Activated T-helper 17 cell treated with anti-CD3 and anti-CD28 coated beads, Interleukin-2, amount 50 U/mL, for 72 hours (primary cell): Measurements from ENCODE around the gene NEURL2. TPM values are rescaled to one million over a fixed set of nuclear protein-coding genes. Genes with fewer than 3 reads are reported as not detected.

ENCODE experiments used
- ATAC-seq: fragments of 150-1000 bp; cut with Tn5 transposase; replicated peaks from 2 replicates; pipeline ENCODE4 v1.10.0; 2021; ENCODE audit warnings: mild to moderate bottlenecking, moderate library complexity
- H3K27ac Mint-ChIP-seq: one replicate; pipeline ENCODE4 v1.8.0; 2022; ENCODE audit warnings: mixed read lengths
- H3K27me3 Mint-ChIP-seq: one replicate; pipeline ENCODE4 v1.8.0; 2022; ENCODE audit warnings: mixed read lengths
- H3K36me3 Mint-ChIP-seq: one replicate; pipeline ENCODE4 v1.8.0; 2022; ENCODE audit warnings: low read depth, mild to moderate bottlenecking, mixed read lengths
- H3K4me1 Mint-ChIP-seq: one replicate; pipeline ENCODE4 v1.8.0; 2022; ENCODE audit warnings: mixed read lengths
- H3K4me3 Mint-ChIP-seq: one replicate; pipeline ENCODE4 v1.8.0; 2022; ENCODE audit warnings: mild to moderate bottlenecking, mixed read lengths
- H3K9me3 Mint-ChIP-seq: one replicate; pipeline ENCODE4 v1.8.0; 2022; ENCODE audit warnings: mixed read lengths
- total RNA-seq, 2 donors: library from RNA; stranded (reverse); gene quantifications; one replicate each; pipeline ENCODE4 v1.2.3, GENCODE V29; 2022

The NEURL2 gene
- total RNA-seq, 2 donors from 2014 or later = 1.7 to 2.1 TPM

DNA sequence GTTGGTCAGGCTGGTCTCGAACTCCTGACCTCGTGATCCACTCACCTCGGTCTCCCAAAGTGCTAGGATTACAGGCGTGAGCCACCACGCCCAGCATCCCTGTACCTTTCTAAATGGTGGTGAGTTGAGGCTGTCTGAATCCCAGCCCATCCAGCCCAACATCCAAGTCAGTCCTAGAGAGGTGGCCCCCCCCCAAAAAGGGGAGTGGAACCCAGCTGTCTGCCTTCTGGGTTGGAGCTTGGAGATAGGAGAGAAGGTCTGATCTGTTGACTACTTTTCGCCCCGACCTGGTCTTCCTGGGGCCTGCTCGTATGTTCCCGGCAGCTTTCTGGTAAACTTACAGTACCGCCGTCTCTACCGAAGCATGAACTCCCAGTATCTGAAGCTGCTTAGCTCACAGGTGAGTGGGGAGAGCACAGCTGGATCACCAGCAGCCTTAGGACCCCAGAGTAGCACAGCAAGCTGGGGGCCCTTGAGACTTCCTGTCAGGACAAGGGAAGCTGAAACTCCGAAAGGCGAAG lies 5.7 kb upstream of the NEURL2 start:
- Mint-ChIP-seq H3K9me3 (no peaks in the 10 kb centered on the region), H3K36me3 (peaks cover 63% of the 10 kb centered on the region), H3K27me3 (no peaks in the 10 kb centered on the region), H3K4me1 (peaks cover 15% of the 10 kb centered on the region), H3K4me3 (no peak overlapping the region), H3K27ac (no peak overlapping the region)
- no peak for ATAC-seq

DNA sequence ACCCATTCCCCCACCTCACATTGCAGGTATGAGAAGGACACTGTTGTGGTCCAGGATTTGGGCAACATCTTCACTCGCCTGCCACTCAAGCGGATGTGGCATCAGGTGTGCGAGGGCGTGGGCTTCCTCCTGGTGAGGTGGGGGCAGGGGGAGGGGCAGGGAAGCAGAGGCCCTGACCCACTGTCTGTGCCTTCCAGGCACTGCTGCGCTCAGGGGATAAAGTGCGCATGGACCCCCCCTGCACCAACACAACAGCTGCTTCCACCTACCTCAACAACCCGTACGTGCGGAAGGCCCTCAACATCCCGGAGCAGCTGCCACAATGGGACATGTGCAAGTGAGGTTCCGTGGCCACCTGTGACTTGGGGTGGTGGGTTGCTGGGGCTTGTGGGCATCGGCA lies 3.8 kb upstream of the NEURL2 start:
- Mint-ChIP-seq H3K36me3 (peaks cover 70% of the 10 kb centered on the region), H3K9me3 (no peaks in the 10 kb centered on the region), H3K4me1 (peaks cover 15% of the 10 kb centered on the region), H3K27me3 (no peaks in the 10 kb centered on the region), H3K4me3 (peak overlapping the region; percentile 95), H3K27ac (no peak overlapping the region)
- ATAC-seq = no peak

DNA sequence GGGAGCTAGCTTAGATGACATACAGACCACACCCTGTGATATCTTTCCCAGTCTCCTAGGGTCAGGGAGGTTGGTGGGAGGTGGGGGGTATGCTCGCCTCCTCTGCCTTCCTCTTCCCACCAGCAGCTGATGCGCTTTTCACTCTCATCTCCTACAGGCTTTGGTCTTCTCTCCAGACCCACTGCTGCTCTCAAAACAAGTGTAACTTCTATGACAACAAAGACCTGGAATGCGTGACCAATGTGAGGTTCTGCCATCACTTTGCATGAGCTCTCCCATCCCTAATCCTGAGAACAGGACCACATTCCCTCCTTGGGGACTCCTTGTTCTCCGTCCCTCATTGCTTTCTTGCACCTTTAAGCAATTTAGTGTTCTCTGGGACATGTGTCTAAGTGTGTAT lies 2.8 kb upstream of the NEURL2 start:
- H3K27me3 Mint-ChIP-seq = no peaks in the 10 kb centered on the region
- H3K36me3 Mint-ChIP-seq = peaks cover 70% of the 10 kb centered on the region
- H3K9me3 Mint-ChIP-seq = no peaks in the 10 kb centered on the region
- peaks cover 15% of the 10 kb centered on the region for H3K4me1 Mint-ChIP-seq
- ATAC-seq = no peak
- peak overlapping the region; percentile 95 for H3K4me3 Mint-ChIP-seq
- H3K27ac Mint-ChIP-seq = peak overlapping the region; percentile 31

DNA sequence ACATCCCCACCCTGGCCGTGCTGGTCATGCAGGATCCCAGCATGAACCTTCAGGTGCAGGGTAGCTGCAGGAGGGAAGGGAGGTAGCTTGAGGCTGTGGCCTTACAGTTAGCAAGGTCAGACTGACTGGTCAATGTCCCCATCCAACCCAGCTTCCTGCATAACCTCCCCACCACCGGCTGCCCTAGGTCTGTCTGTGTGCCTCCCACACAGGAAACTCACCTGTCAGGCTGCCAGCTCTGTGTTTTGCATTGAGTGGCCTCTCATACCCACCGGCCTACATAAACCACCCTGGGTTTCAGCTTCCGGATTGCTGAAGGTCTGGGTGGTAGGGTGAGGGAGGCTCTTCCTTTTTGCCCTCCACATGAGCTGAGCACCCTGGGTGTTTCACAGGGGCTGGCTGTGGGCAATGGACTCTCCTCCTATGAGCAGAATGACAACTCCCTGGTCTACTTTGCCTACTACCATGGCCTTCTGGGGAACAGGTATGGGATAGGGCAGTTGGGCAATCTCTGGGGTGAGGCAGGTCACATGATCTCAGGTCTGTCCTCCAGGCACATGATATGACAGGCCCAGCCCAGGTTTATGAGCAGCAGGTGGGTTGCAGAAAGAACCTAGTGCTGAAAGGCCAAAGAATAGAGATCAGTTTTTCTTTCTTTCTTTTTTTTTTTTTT lies 2.0 kb upstream of the NEURL2 start:
- Mint-ChIP-seq H3K27ac (peak overlapping the region; percentile 90), H3K9me3 (no peaks in the 10 kb centered on the region), H3K27me3 (no peaks in the 10 kb centered on the region), H3K4me1 (peaks cover 15% of the 10 kb centered on the region), H3K4me3 (peak overlapping the region; percentile 95), H3K36me3 (peaks cover 63% of the 10 kb centered on the region)
- ATAC-seq = peak; percentile 72

DNA sequence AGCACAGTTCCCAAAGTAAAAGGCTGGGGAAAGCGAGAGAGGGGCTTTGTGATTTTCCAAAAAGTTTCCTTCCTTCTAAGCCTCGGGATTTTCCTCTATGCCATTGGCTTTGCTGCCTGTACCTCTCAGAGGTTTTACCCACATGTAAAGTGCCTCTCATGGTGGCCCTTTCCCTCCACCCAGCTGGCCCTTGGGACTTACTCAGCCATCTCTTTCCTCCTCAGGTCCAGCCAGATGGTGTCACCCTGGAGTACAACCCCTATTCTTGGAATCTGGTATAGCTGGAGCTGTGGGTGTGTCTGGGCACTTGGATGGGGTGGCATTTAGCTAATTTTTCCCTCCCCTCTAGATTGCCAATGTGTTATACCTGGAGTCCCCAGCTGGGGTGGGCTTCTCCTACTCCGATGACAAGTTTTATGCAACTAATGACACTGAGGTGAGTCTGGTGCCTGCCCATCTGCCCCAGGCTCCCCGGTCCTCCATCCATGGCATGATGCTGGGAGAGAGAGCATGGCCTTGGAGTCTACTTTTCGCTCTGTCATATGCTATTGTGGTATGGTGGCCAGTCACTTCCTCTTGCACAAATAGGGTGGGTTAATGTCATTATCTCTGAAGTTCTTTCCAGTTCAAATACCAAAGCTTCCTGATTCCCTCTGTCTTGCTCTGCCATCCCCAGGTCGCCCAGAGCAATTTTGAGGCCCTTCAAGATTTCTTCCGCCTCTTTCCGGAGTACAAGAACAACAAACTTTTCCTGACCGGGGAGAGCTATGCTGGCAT lies 1.2 kb upstream of the NEURL2 start:
- no peaks in the 10 kb centered on the region for H3K27me3 Mint-ChIP-seq
- no peak for ATAC-seq
- peaks cover 55% of the 10 kb centered on the region for H3K36me3 Mint-ChIP-seq
- no peaks in the 10 kb centered on the region for H3K9me3 Mint-ChIP-seq
- H3K4me3 Mint-ChIP-seq = peak overlapping the region; percentile 95
- H3K4me1 Mint-ChIP-seq = peaks cover 15% of the 10 kb centered on the region
- peak overlapping the region; percentile 90 for H3K27ac Mint-ChIP-seq

DNA sequence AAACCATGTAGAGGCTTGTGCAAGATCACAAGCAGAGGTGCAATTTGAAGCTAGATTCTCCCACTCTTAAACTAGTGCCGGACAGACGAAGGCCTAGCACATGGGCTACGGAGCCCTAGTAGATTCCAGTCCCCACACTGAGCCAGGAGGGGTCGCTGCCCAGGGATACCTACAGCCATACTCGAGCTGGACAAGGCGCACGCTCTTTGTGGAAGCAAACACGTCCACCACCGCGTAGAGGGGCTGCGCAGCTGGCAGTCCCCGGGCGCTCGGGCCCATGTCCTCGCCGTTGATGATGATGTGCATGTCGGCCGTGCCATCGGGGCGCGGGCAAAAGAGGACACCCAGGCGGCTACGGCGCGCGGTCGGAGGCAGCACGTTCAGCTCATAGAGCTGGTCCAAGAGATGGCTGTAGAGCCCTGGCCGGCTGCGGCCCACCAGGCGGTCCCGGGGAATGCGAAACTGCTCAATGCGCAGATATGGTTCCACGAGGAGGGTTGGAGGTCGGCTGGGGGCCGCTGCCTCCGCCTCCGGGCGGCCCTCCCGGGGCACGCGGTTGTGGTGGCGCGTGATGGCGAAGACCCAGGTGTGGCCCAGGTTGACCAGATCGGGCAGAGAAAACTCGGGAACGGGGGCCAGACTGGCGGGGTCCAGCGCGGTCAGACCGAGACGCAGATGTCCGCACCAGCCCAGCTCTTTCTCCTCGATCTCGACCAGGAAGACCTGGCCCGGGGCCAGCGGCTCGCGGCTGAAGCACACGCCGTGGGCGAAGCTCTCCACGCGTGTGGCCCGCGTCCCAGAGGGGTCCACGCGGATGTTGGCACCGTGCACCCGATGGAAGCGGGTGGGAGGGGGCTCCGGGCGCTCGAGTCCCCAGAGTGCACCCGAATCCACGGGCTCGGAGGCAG lies 677 bp downstream of the NEURL2 start:
- Mint-ChIP-seq H3K27me3 (no peaks in the 10 kb centered on the region), H3K9me3 (no peaks in the 10 kb centered on the region), H3K4me3 (peak overlapping the region; percentile 95), H3K27ac (peak overlapping the region; percentile 90), H3K36me3 (peaks cover 36% of the 10 kb centered on the region), H3K4me1 (peaks cover 15% of the 10 kb centered on the region)
- peak; percentile 5 for ATAC-seq

DNA sequence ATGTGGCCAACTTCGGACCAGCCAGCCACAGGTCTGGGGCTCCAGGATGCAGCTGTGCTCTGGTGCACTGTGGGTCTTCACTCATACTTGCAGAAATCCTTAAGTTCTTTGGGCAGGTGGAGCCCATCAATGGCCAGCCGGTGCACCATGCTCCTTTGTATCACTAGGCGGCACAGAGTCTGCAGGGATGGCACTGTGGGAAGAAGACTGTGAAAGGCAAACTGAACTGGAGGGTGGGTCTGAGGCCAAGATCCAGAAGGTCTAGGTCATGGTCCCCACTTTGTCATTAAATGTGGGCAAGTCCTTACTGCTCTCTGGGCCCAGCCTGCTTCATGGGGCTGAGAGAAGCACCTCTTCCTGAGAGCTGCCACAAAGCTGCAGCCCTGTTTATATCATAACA lies 2.3 kb downstream of the NEURL2 start:
- H3K27ac Mint-ChIP-seq = no peak overlapping the region
- H3K4me3 Mint-ChIP-seq = no peak overlapping the region
- no peaks in the 10 kb centered on the region for H3K9me3 Mint-ChIP-seq
- peaks cover 14% of the 10 kb centered on the region for H3K4me1 Mint-ChIP-seq
- H3K36me3 Mint-ChIP-seq = peaks cover 30% of the 10 kb centered on the region
- no peak for ATAC-seq
- no peaks in the 10 kb centered on the region for H3K27me3 Mint-ChIP-seq

DNA sequence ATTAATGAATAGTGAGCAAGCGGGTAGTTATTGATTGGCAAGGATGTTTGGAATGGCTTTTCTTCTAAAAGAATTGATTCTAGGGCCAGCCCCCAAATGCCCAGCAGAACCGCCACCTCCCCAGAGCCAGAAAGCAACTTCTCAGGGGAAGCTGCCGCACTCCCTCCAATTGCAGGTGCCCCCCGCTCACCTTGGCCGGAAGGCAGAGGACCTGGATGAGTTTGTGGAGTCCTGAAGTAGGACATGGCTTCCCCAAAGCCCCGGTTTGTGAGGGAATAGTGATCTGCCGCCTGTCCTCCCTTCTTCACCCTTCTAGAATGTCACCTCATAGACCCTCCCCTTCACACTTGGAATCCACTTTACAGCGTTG lies 3.7 kb downstream of the NEURL2 start, which contains the start of gene SPATA25:
TSS of gene SPATA25 (minus strand) at position 277 of the 370 bp plus-strand sequence. CDS start at position 245, 32 bp downstream.
- H3K27ac Mint-ChIP-seq = no peak within 1 kb of the TSS
- H3K9me3 Mint-ChIP-seq = no peaks in the 10 kb centered on the region
- H3K27me3 Mint-ChIP-seq = no peaks in the 10 kb centered on the region
- no peak within 1 kb of the TSS for H3K4me3 Mint-ChIP-seq
- peaks cover 30% of the 10 kb centered on the region for H3K36me3 Mint-ChIP-seq
- no peak for ATAC-seq
- peaks cover 17% of the 10 kb centered on the region for H3K4me1 Mint-ChIP-seq

DNA sequence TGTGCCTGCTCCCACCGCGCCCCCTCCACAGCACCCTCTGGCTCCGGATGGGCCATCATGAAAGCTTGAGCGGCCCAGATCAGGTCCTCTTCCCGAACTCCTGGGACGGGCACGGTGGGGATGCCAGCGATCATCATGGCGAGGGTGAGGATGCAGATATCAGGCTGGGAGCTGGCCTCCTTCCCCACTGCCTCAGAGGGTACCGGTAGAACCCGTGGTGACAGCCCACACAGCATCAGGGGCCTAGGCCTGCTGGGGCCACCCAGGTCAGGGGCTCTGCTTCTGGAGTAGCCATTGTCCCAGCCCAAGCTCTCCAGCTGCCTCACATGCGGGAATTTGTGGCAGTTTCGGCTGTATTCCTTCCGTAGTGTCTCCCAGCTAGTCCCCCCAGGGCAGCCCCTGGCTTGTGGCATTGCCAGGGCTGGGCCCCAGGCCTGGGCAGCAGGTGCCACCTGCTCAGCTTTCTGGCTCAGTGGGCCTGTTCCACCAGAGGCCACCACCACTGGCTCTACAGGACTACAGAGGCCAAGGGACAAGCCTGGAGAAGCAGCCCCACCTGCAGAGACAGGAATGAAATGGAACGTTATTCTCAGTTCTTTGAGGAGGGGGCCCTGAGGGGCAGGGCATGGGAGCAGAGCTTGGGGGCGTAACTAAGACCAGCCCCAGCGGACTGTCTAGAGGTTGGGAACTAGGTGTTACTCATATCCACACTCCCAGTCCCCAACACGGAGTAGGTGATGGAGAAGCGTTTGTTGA lies 4.2 kb downstream of the NEURL2 start:
- Mint-ChIP-seq H3K27ac (no peak overlapping the region), H3K4me3 (no peak overlapping the region), H3K9me3 (no peaks in the 10 kb centered on the region), H3K27me3 (no peaks in the 10 kb centered on the region), H3K36me3 (peaks cover 29% of the 10 kb centered on the region), H3K4me1 (peaks cover 18% of the 10 kb centered on the region)
- ATAC-seq = no peak

DNA sequence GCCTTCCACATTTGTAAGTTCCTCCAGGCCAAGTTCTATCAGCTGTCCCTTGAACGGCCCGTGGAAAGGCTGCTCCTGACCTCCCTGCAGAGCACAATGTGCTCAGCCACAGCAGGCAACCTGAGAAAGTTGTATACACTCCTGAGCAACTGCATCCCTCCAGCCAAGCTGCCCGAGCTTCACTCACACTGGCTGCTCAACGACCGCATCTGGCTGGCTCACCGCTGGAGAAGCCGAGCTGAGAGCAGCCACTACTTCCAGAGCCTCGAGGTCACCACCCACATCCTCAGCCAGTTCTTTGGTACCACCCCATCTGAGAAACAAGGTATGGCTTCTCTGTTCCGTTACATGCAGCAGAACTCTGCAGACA lies 7.9 kb downstream of the NEURL2 start:
- ATAC-seq = no peak
- Mint-ChIP-seq H3K9me3 (no peaks in the 10 kb centered on the region), H3K4me1 (peaks cover 28% of the 10 kb centered on the region), H3K36me3 (peaks cover 29% of the 10 kb centered on the region), H3K27me3 (no peaks in the 10 kb centered on the region), H3K4me3 (peak overlapping the region; percentile 86), H3K27ac (no peak overlapping the region)

DNA sequence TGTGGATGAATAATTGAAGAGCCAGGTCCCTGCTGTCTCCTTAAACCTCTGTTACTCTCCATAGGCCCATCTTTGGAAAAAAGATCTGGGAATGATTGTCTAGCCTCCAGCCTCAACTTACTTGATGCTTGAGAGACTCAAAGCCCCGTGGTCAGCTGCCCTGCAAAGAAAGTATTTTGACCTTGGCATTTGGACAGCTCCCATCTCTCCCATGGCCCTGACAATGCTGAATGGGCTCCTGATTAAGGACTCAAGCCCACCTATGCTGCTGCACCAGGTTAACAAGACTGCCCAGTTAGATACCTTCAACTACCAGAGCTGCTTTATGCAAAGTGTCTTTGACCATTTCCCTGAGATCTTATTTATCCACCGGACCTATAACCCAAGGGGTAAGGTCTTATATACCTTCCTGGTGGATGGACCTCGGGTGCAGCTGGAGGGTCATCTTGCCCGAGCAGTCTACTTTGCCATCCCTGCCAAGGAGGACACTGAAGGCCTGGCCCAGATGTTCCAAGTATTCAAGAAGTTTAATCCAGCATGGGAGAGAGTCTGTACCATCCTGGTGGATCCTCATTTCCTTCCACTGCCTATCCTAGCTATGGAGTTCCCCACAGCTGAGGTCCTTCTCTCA lies 8.4 kb downstream of the NEURL2 start:
- peak overlapping the region; percentile 87 for H3K27ac Mint-ChIP-seq
- peaks cover 29% of the 10 kb centered on the region for H3K36me3 Mint-ChIP-seq
- ATAC-seq = no peak
- peaks cover 28% of the 10 kb centered on the region for H3K4me1 Mint-ChIP-seq
- no peaks in the 10 kb centered on the region for H3K27me3 Mint-ChIP-seq
- H3K4me3 Mint-ChIP-seq = peak overlapping the region; percentile 86
- no peaks in the 10 kb centered on the region for H3K9me3 Mint-ChIP-seq

DNA sequence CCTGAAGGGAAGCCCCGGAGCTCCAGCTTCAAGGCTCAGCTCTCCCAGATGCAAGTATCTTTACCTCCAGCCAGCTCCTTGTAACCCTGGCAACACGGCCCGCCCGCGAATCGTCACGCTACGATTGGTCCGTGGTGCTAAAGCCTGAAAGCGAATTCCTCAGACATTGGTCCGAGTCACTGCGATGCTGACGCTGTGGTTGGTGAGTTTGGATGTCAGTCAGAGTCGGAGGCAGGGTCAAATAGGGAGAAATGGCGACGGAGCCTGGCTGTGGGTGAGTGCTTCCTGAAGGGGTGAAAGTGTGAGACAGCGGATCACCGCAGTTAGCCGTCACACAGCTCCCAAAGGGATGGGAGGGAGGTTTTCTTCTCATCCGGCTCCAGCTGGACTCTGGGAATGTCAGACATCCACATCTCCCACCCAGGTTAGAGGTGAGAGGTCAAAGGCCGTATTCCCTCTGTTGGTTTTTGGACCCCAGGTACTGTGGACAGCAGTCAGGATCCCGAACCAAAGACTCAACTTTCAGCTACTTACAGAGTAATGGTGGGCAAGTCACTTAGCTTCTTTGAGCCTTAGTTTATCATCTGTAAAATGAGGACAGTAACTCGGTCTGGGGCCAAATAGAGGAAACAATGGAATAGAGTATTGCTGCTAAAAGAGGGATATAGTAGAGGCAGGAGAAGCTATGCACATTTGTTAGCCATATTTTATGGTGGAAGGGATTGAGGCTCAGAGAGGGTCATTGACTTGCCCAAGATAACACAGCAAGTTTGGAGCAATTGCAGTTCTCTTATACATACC lies 9.8 kb downstream of the NEURL2 start, which contains the start of gene ZSWIM1:
TSS of gene ZSWIM1 (plus strand) at position 240 of the 801 bp plus-strand sequence. CDS start 1,366 bp downstream, outside the sequence.
- ATAC-seq = peak; percentile 96
- Mint-ChIP-seq H3K36me3 (peaks cover 35% of the 10 kb centered on the region), H3K4me3 (peak within 1 kb of the TSS; percentile 86), H3K4me1 (peaks cover 28% of the 10 kb centered on the region), H3K9me3 (no peaks in the 10 kb centered on the region), H3K27me3 (no peaks in the 10 kb centered on the region), H3K27ac (peak within 1 kb of the TSS; percentile 87)
